ENCODE data around the gene USP22. TPM values are rescaled to one million over a fixed set of nuclear protein-coding genes. Genes with fewer than 3 reads are reported as not detected.

Gene USP22
- total and polyA plus RNA-seq, 2 donors (not counting 3 experiments of a cell fraction or from before 2014, with no cell fraction given): 204 to 260 TPM

GRCh38 chr17:21082001-21082436 lies 39.2 kb upstream of the USP22 start:
- ChIA-PET POLR2A (no interaction called here), CTCF (no interaction called here)
- no peak for FAIRE-seq

GRCh38 chr17:21079196-21079595 lies 36.4 kb upstream of the USP22 start:
- H3K4me3 ChIP-seq (replicated peaks in 1 of 3; ENCODE audit: insufficient read depth in 1 of 3, low read depth in 1 of 3, low read length in 3 of 3): no peak overlapping the region
- no peak overlapping the region for H2AFZ ChIP-seq (ENCODE audit: low read depth, low read length)
- no peaks in the 10 kb centered on the region for H3K79me2 ChIP-seq (ENCODE audit: control insufficient read depth, insufficient read depth, low read length)
- no peaks in the 10 kb centered on the region for H3K36me3 ChIP-seq (ENCODE audit: control insufficient read depth in 2 of 2, extremely low read depth in 1 of 2, insufficient read depth in 2 of 2, low read length in 2 of 2)
- no peaks in the 10 kb centered on the region for H3K4me1 ChIP-seq (ENCODE audit: control insufficient read depth, extremely low read depth, insufficient read depth, low read length)
- ChIA-PET POLR2A (no interaction called here), CTCF (interaction anchor here (0.7 kb wide), 1 partner anchor 277 kb away, joined by 3 read pairs; no protein-coding TSS in a partner anchor)
- H3K27me3 ChIP-seq (ENCODE audit: control insufficient read depth in 2 of 2, insufficient read depth in 2 of 2, low read length in 2 of 2): peaks cover 4 to 11% of the 10 kb centered on the region in 2 experiments
- BruUV-seq (replicated peaks): no TSS peak
- intact Hi-C loops (cut with micrococcal nuclease) (no loop called here), dilution Hi-C loops (cut with MboI; ENCODE audit: extremely low pct_ligation_motif_present, low sequenced_read_pairs) (no loop called here)
- no peaks in the 10 kb centered on the region for H3K9me1 ChIP-seq (replicated peaks; ENCODE audit: control insufficient read depth, extremely low read depth, insufficient read depth, low read length)
- DNase-seq (ENCODE audit: low read depth, low spot score) (no peak), FAIRE-seq (no peak)
- H3K4me2 ChIP-seq (ENCODE audit: insufficient read depth, low read length): no peak overlapping the region
- no peak overlapping the region for H3K27ac ChIP-seq (ENCODE audit: insufficient read depth, low read depth, low read length)
- TF ChIP-seq JUN (IDR thresholded peaks at IDR 0.05; ENCODE audit: borderline replicate concordance, insufficient read depth, insufficient read length, low read depth): no peak
- no peak for TF ChIP-seq POLR2A (IDR thresholded peaks at IDR 0.05; ENCODE audit: low read depth, low read length)
- TF ChIP-seq MYC (IDR thresholded peaks at IDR 0.05; ENCODE audit: low read depth, low read length): no peak
- no peak for TF ChIP-seq GATA2 (IDR thresholded peaks at IDR 0.05; ENCODE audit: insufficient read depth, insufficient read length, low read depth, low read length)
- no peak for TF ChIP-seq MAX (IDR thresholded peaks at IDR 0.05; ENCODE audit: insufficient read depth, insufficient read length)
- no peak for TF ChIP-seq POLR2AphosphoS5 (IDR thresholded peaks at IDR 0.05; ENCODE audit: insufficient read depth, low read depth, low read length)
- TF ChIP-seq EZH2 (IDR thresholded peaks at IDR 0.05; ENCODE audit: borderline replicate concordance, low read depth, low read length, severe bottlenecking): no peak
- TF ChIP-seq FOS (IDR thresholded peaks at IDR 0.05; ENCODE audit: borderline replicate concordance, insufficient read depth, low read length): no peak
- H3K9ac ChIP-seq (replicated peaks; ENCODE audit: extremely low read depth, insufficient read depth, low read length): no peak overlapping the region
- no peaks in the 10 kb centered on the region for H4K20me1 ChIP-seq (replicated peaks; ENCODE audit: control insufficient read depth, extremely low read depth, insufficient read depth, low read length)
- no peaks in the 10 kb centered on the region for H3K9me3 ChIP-seq (replicated peaks; ENCODE audit: control insufficient read depth, insufficient read depth, low read length)

More at GRCh38 chr17:21082001-21082436, 39.2 kb upstream of the USP22 start:
- Histone ChIP-seq H3K9me1 (replicated peaks; ENCODE audit: control insufficient read depth, extremely low read depth, insufficient read depth, low read length) (no peaks in the 10 kb centered on the region), H3K4me2 (ENCODE audit: insufficient read depth, low read length) (no peak overlapping the region), H3K4me3 (replicated peaks in 1 of 3; ENCODE audit: insufficient read depth in 1 of 3, low read depth in 1 of 3, low read length in 3 of 3) (no peak overlapping the region), H3K9me3 (replicated peaks; ENCODE audit: control insufficient read depth, insufficient read depth, low read length) (no peaks in the 10 kb centered on the region), H3K4me1 (ENCODE audit: control insufficient read depth, extremely low read depth, insufficient read depth, low read length) (no peaks in the 10 kb centered on the region), H4K20me1 (replicated peaks; ENCODE audit: control insufficient read depth, extremely low read depth, insufficient read depth, low read length) (no peaks in the 10 kb centered on the region), H3K27ac (ENCODE audit: insufficient read depth, low read depth, low read length) (no peak overlapping the region), H3K36me3 (ENCODE audit: control insufficient read depth in 2 of 2, extremely low read depth in 1 of 2, insufficient read depth in 2 of 2, low read length in 2 of 2) (no peaks in the 10 kb centered on the region), H3K9ac (replicated peaks; ENCODE audit: extremely low read depth, insufficient read depth, low read length) (no peak overlapping the region), H2AFZ (ENCODE audit: low read depth, low read length) (no peak overlapping the region), H3K27me3 (ENCODE audit: control insufficient read depth in 2 of 2, insufficient read depth in 2 of 2, low read length in 2 of 2) (peaks cover 4 to 11% of the 10 kb centered on the region in 2 experiments), H3K79me2 (ENCODE audit: control insufficient read depth, insufficient read depth, low read length) (no peaks in the 10 kb centered on the region)
- dilution Hi-C loops (cut with MboI; ENCODE audit: extremely low pct_ligation_motif_present, low sequenced_read_pairs) (no loop called here), intact Hi-C loops (cut with micrococcal nuclease) (no loop called here)
- DNase-seq (ENCODE audit: low read depth, low spot score): no peak
- TF ChIP-seq POLR2A (IDR thresholded peaks at IDR 0.05; ENCODE audit: low read depth, low read length): no peak
- TF ChIP-seq GATA2 (IDR thresholded peaks at IDR 0.05; ENCODE audit: insufficient read depth, insufficient read length, low read depth, low read length): no peak
- BruUV-seq (replicated peaks): no TSS peak
